CD14-positive monocyte (primary cell): ENCODE measurements around the gene GPRC5B. TPM values are rescaled to one million over a fixed set of nuclear protein-coding genes. Genes with fewer than 3 reads are reported as not detected.

Experiments used
- DNase-seq, 3 donors: peaks; one replicate each; pipeline ENCODE4 v3.0.0-alpha.2; 2011 to 2022
- H2AFZ ChIP-seq: 2 replicates; pipeline ENCODE4 v1.6.0; 2012; ENCODE audit warnings: mild to moderate bottlenecking, low read depth, low read length, inconsistent platforms; ENCODE audit not compliant: insufficient read depth, poor library complexity, severe bottlenecking
- H3K27ac ChIP-seq, 2 donors: 1 replicate in 1 of 2; 2 replicates in 1 of 2; pipeline ENCODE4 v1.5.1; 2012 to 2013; ENCODE audit warnings: low read length in 2 of 2, control low read depth in 1 of 2, inconsistent platforms in 1 of 2, low read depth in 1 of 2, mild to moderate bottlenecking in 1 of 2
- H3K27me3 ChIP-seq, 2 donors: one replicate each; pipeline versions ENCODE4 v1.6.0 to v1.6.1; 2011 to 2013; ENCODE audit warnings: low read length in 2 of 2; ENCODE audit not compliant: control insufficient read depth in 2 of 2, insufficient read depth in 2 of 2
- H3K36me3 ChIP-seq, 2 donors: replicated peaks in 1 of 2; 1 replicate in 1 of 2; 2 replicates in 1 of 2; pipeline versions ENCODE4 v1.5.1 to v1.6.1; 2012 to 2013; ENCODE audit warnings: low read length in 2 of 2, control low read depth in 1 of 2, inconsistent platforms in 1 of 2, mild to moderate bottlenecking in 1 of 2; ENCODE audit not compliant: insufficient read depth in 2 of 2, control insufficient read depth in 1 of 2
- H3K4me1 ChIP-seq, 2 donors: 1 replicate in 1 of 2; 2 replicates in 1 of 2; pipeline versions ENCODE4 v1.5.1 to v1.6.1; 2012 to 2013; ENCODE audit warnings: low read length in 2 of 2, control low read depth in 1 of 2, inconsistent platforms in 1 of 2, mild to moderate bottlenecking in 1 of 2, moderate library complexity in 1 of 2; ENCODE audit not compliant: insufficient read depth in 2 of 2, control insufficient read depth in 1 of 2
- H3K4me2 ChIP-seq: replicated peaks from 2 replicates; pipeline ENCODE3; 2012; ENCODE audit warnings: low read length, moderate library complexity, mild to moderate bottlenecking; ENCODE audit not compliant: poor library complexity, severe bottlenecking; ENCODE audit errors: extremely low read depth
- H3K4me3 ChIP-seq, 3 experiments: fragments of 200-600 bp in 1 of 3; sonication (generic) in 1 of 3; replicated peaks in 1 of 3; 1 replicate in 2 of 3; 2 replicates in 1 of 3; pipeline ENCODE4 v1.5.1; 2011 to 2013; ENCODE audit warnings: low read length in 3 of 3, mild to moderate bottlenecking in 3 of 3, control low read depth in 2 of 3, low read depth in 2 of 3, inconsistent platforms in 1 of 3, moderate library complexity in 1 of 3
- H3K79me2 ChIP-seq: 2 replicates; pipeline ENCODE4 v1.6.0; 2012; ENCODE audit warnings: mild to moderate bottlenecking, control low read depth, inconsistent platforms, low read length, moderate library complexity; ENCODE audit not compliant: insufficient read depth
- H3K9ac ChIP-seq: 2 replicates; pipeline ENCODE4 v1.6.0; 2017; ENCODE audit warnings: low read length, mild to moderate bottlenecking; ENCODE audit not compliant: insufficient read depth, poor library complexity, severe bottlenecking
- H3K9me3 ChIP-seq, 2 donors: replicated peaks in 1 of 2; 1 replicate in 1 of 2; 2 replicates in 1 of 2; pipeline versions ENCODE4 v1.5.1 to v1.6.1; 2012 to 2013; ENCODE audit warnings: low read length in 2 of 2, control low read depth in 1 of 2; ENCODE audit not compliant: control insufficient read depth in 1 of 2, insufficient read depth in 1 of 2
- H4K20me1 ChIP-seq: 2 replicates; pipeline ENCODE4 v1.6.0; 2012; ENCODE audit warnings: mild to moderate bottlenecking, low read length, control low read depth, moderate library complexity; ENCODE audit not compliant: insufficient read depth
- H3K27ac Mint-ChIP-seq, 7 donors: one replicate each; pipeline ENCODE4 v1.8.0; 2020; ENCODE audit warnings: mild to moderate bottlenecking in 7 of 7, mixed read lengths in 7 of 7, moderate library complexity in 6 of 7, inconsistent platforms in 2 of 7
- H3K27me3 Mint-ChIP-seq, 3 donors: one replicate each; pipeline ENCODE4 v1.8.0; 2021 to 2022; ENCODE audit warnings: low read depth in 3 of 3, mild to moderate bottlenecking in 3 of 3, mixed read lengths in 3 of 3, moderate library complexity in 3 of 3, inconsistent platforms in 1 of 3
- H3K36me3 Mint-ChIP-seq, 2 donors: one replicate each; pipeline ENCODE4 v1.8.0; 2020; ENCODE audit warnings: mixed read lengths in 2 of 2, inconsistent platforms in 1 of 2, mild to moderate bottlenecking in 1 of 2
- H3K4me1 Mint-ChIP-seq: one replicate; pipeline ENCODE4 v1.8.0; 2020; ENCODE audit warnings: mild to moderate bottlenecking, mixed read lengths
- H3K4me3 Mint-ChIP-seq, 2 donors: one replicate each; pipeline ENCODE4 v1.8.0; 2020; ENCODE audit warnings: mild to moderate bottlenecking in 2 of 2, mixed read lengths in 2 of 2, moderate library complexity in 1 of 2
- H3K9me3 Mint-ChIP-seq, 7 donors: one replicate each; pipeline ENCODE4 v1.8.0; 2020 to 2022; ENCODE audit warnings: mixed read lengths in 7 of 7, mild to moderate bottlenecking in 6 of 7, moderate library complexity in 6 of 7, inconsistent platforms in 2 of 7
- CTCF ChIP-seq: fragments of 200-600 bp; IDR thresholded peaks from one replicate; pipeline ENCODE4 v1.8.0; 2022; ENCODE audit warnings: antibody characterized with exemption, mild to moderate bottlenecking
- WGBS: methylation state at CpG from one replicate; pipeline ENCODE4 v1.1.5; 2013; ENCODE audit warnings: missing lambda C conversion rate; ENCODE audit not compliant: insufficient coverage; 5-methylcytosine and 5-hydroxymethylcytosine counted together
- intact Hi-C, 2 donors: fragments of 100-400 bp; cut with micrococcal nuclease; formaldehyde crosslinking; loops; one replicate each; pipeline versions ENCODE4 v1.15.0 to v1.15.1; 2023
- polyA plus RNA-seq, 3 donors: library from polyadenylated mRNA; depleted of rRNA in 1 of 3; unstranded in 2 of 3; stranded (reverse) in 1 of 3; fragments of 300-500 nt in 2 of 3; fragments of >200 nt in 1 of 3; fragmentation: Illumina TruSeq in 2 of 3; gene quantifications; 1 replicate in 2 of 3; 2 replicates in 1 of 3; pipeline ENCODE4 v1.2.3, GENCODE V29; 2012 to 2021

Gene GPRC5B
- polyA plus RNA-seq, 3 donors = 0.06 to 0.24 TPM; not detected in 1

GRCh38 chr16:19857593-19858339, 26.9 kb downstream of the GPRC5B start:
- H3K4me3 Mint-ChIP-seq = no peak overlapping the region
- Histone ChIP-seq H3K79me2 (no peaks in the 10 kb centered on the region), H3K4me3 (no peak overlapping the region), H4K20me1 (no peaks in the 10 kb centered on the region), H3K4me1 (no peaks in the 10 kb centered on the region), H3K4me2 (no peak overlapping the region), H3K36me3 (no peaks in the 10 kb centered on the region), H3K27ac (no peak overlapping the region), H2AFZ (no peak overlapping the region), H3K9me3 (no peaks in the 10 kb centered on the region), H3K27me3 (no peaks in the 10 kb centered on the region), H3K9ac (no peak overlapping the region)
- no peak overlapping the region for H3K27ac Mint-ChIP-seq
- TF ChIP-seq CTCF = no peak
- H3K27me3 Mint-ChIP-seq = peaks cover 0 to 2% (median 1%) of the 10 kb centered on the region in 3 donors
- no peaks in the 10 kb centered on the region for H3K36me3 Mint-ChIP-seq
- no peaks in the 10 kb centered on the region for H3K9me3 Mint-ChIP-seq
- DNase-seq = no peak
- intact Hi-C loops = no loop called here
- WGBS = 92% methylated on average over 8 of the region's 16 CpGs
- no peaks in the 10 kb centered on the region for H3K4me1 Mint-ChIP-seq

- Histone ChIP-seq H3K9ac (no peak overlapping the region), H3K27ac (no peak overlapping the region), H3K79me2 (no peaks in the 10 kb centered on the region), H3K36me3 (no peaks in the 10 kb centered on the region), H3K27me3 (no peaks in the 10 kb centered on the region), H3K4me2 (no peak overlapping the region), H4K20me1 (no peaks in the 10 kb centered on the region), H3K4me3 (no peak overlapping the region), H3K9me3 (no peaks in the 10 kb centered on the region), H3K4me1 (no peaks in the 10 kb centered on the region), H2AFZ (no peak overlapping the region)
- Mint-ChIP-seq H3K27me3 (peaks cover 0 to 2% (median 1%) of the 10 kb centered on the region in 3 donors), H3K9me3 (no peaks in the 10 kb centered on the region), H3K27ac (no peak overlapping the region), H3K4me1 (no peaks in the 10 kb centered on the region), H3K4me3 (no peak overlapping the region), H3K36me3 (no peaks in the 10 kb centered on the region)
- intact Hi-C loops = no loop called here
- TF ChIP-seq CTCF = no peak
- no peak for DNase-seq
- 93% methylated on average over 8 of the region's 10 CpGs for WGBS
Measured at GRCh38 chr16:19856120-19856519, 28.5 kb downstream of the GPRC5B start.
